Activated CD4-positive, alpha-beta memory T cell treated with anti-CD3 and anti-CD28 coated beads for 36 hours (primary cell): Measurements from ENCODE around the gene MYO5B. TPM values are rescaled to one million over a fixed set of nuclear protein-coding genes. Genes with fewer than 3 reads are reported as not detected.

Source experiments
- CTCF ChIA-PET: fragments of 350-600 bp; sonication (Branson Sonifier 250); formaldehyde crosslinking; loops from one replicate; lab custom pipeline; 2021; ENCODE audit warnings: antibody characterized with exemption, inconsistent platforms; lab: Charles Lee
- POLR2A ChIA-PET: fragments of 350-600 bp; sonication (Branson Sonifier 250); formaldehyde crosslinking; loops from one replicate; lab custom pipeline; 2021; ENCODE audit warnings: antibody characterized with exemption; lab: Charles Lee
- DNase-seq: peaks from one replicate; pipeline ENCODE4 v3.0.0-alpha.2; 2020
- H3K27ac Mint-ChIP-seq: one replicate; pipeline ENCODE4 v1.8.0; 2021; ENCODE audit warnings: mixed read lengths
- H3K27me3 Mint-ChIP-seq: one replicate; pipeline ENCODE4 v1.8.0; 2021; ENCODE audit warnings: mixed read lengths
- H3K36me3 Mint-ChIP-seq: one replicate; pipeline ENCODE4 v1.8.0; 2021; ENCODE audit warnings: mixed read lengths
- H3K4me1 Mint-ChIP-seq: one replicate; pipeline ENCODE4 v1.8.0; 2021; ENCODE audit warnings: low read depth, mixed read lengths
- H3K4me3 Mint-ChIP-seq: one replicate; pipeline ENCODE4 v1.8.0; 2021; ENCODE audit warnings: mild to moderate bottlenecking, mixed read lengths
- H3K9me3 Mint-ChIP-seq: one replicate; pipeline ENCODE4 v1.8.0; 2021; ENCODE audit warnings: mixed read lengths
- intact Hi-C: fragments of 100-400 bp; cut with micrococcal nuclease; formaldehyde crosslinking; loops from one replicate; pipeline ENCODE4 v1.15.1; 2023
- total RNA-seq, 2 experiments: library from RNA; stranded (reverse); gene quantifications; one replicate each; pipeline ENCODE4 v1.2.3, GENCODE V29; 2021

Gene MYO5B
- total RNA-seq, 2 experiments from 2014 or later: 0.02 to 0.21 TPM

GRCh38 chr18:50142441-50143120, 52.4 kb downstream of the MYO5B start:
- CTCF ChIA-PET: no interaction called here
- intact Hi-C loops: no loop called here
- no peak for DNase-seq
- Mint-ChIP-seq H3K27ac (no peak overlapping the region), H3K36me3 (no peaks in the 10 kb centered on the region), H3K4me3 (no peak overlapping the region), H3K9me3 (no peaks in the 10 kb centered on the region), H3K27me3 (peaks cover 21% of the 10 kb centered on the region), H3K4me1 (no peaks in the 10 kb centered on the region)
- POLR2A ChIA-PET: no interaction called here

GRCh38 chr18:50138181-50139064, 56.5 kb downstream of the MYO5B start:
- Mint-ChIP-seq H3K9me3 (no peaks in the 10 kb centered on the region), H3K27ac (no peak overlapping the region), H3K27me3 (peaks cover 26% of the 10 kb centered on the region), H3K4me1 (no peaks in the 10 kb centered on the region), H3K36me3 (no peaks in the 10 kb centered on the region), H3K4me3 (no peak overlapping the region)
- ChIA-PET POLR2A (no interaction called here), CTCF (no interaction called here)
- DNase-seq: no peak
- intact Hi-C loops: no loop called here

- Mint-ChIP-seq H3K9me3 (no peaks in the 10 kb centered on the region), H3K27me3 (peaks cover 19% of the 10 kb centered on the region), H3K27ac (no peak overlapping the region), H3K4me1 (peaks cover 5% of the 10 kb centered on the region), H3K4me3 (no peak overlapping the region), H3K36me3 (no peaks in the 10 kb centered on the region)
- intact Hi-C loops: no loop called here
- no peak for DNase-seq
- CTCF ChIA-PET: no interaction called here
- POLR2A ChIA-PET: no interaction called here
Observed at GRCh38 chr18:50135903-50136302, 59.0 kb downstream of the MYO5B start.

- Mint-ChIP-seq H3K9me3 (no peaks in the 10 kb centered on the region), H3K27me3 (peaks cover 17% of the 10 kb centered on the region), H3K36me3 (no peaks in the 10 kb centered on the region), H3K27ac (no peak overlapping the region), H3K4me1 (peaks cover 5% of the 10 kb centered on the region), H3K4me3 (no peak overlapping the region)
- intact Hi-C loops: no loop called here
- ChIA-PET CTCF (no interaction called here), POLR2A (no interaction called here)
- no peak for DNase-seq
Observed at GRCh38 chr18:50133526-50133925, 61.4 kb downstream of the MYO5B start.

- no peak overlapping the region for H3K27ac Mint-ChIP-seq
- intact Hi-C loops: no loop called here
- H3K27me3 Mint-ChIP-seq: peaks cover 11% of the 10 kb centered on the region
- CTCF ChIA-PET: no interaction called here
- H3K36me3 Mint-ChIP-seq: no peaks in the 10 kb centered on the region
- H3K9me3 Mint-ChIP-seq: no peaks in the 10 kb centered on the region
- no peak overlapping the region for H3K4me3 Mint-ChIP-seq
- POLR2A ChIA-PET: no interaction called here
- H3K4me1 Mint-ChIP-seq: peaks cover 5% of the 10 kb centered on the region
- no peak for DNase-seq
Observed at GRCh38 chr18:50131591-50131990, 63.4 kb downstream of the MYO5B start.

- Mint-ChIP-seq H3K9me3 (no peaks in the 10 kb centered on the region), H3K27ac (no peak overlapping the region), H3K4me3 (no peak overlapping the region), H3K4me1 (peaks cover 5% of the 10 kb centered on the region), H3K36me3 (no peaks in the 10 kb centered on the region), H3K27me3 (peaks cover 5% of the 10 kb centered on the region)
- POLR2A ChIA-PET: no interaction called here
- intact Hi-C loops: no loop called here
- CTCF ChIA-PET: no interaction called here
- no peak for DNase-seq
Observed at GRCh38 chr18:50128506-50129271, 66.3 kb downstream of the MYO5B start.

GRCh38 chr18:50127516-50128210, 67.3 kb downstream of the MYO5B start:
- Mint-ChIP-seq H3K9me3 (no peaks in the 10 kb centered on the region), H3K27ac (no peak overlapping the region), H3K36me3 (no peaks in the 10 kb centered on the region), H3K27me3 (peaks cover 5% of the 10 kb centered on the region), H3K4me3 (no peak overlapping the region), H3K4me1 (peaks cover 5% of the 10 kb centered on the region)
- ChIA-PET CTCF (interaction anchor here (0.6 kb wide), 1 partner anchor 1845 kb away, joined by 3 read pairs; no protein-coding TSS in a partner anchor), POLR2A (no interaction called here)
- intact Hi-C loops: no loop called here
- no peak for DNase-seq

- H3K36me3 Mint-ChIP-seq: no peaks in the 10 kb centered on the region
- H3K9me3 Mint-ChIP-seq: no peaks in the 10 kb centered on the region
- H3K4me1 Mint-ChIP-seq: peaks cover 3% of the 10 kb centered on the region
- H3K27ac Mint-ChIP-seq: no peak overlapping the region
- H3K4me3 Mint-ChIP-seq: no peak overlapping the region
- H3K27me3 Mint-ChIP-seq: peaks cover 5% of the 10 kb centered on the region
- no peak for DNase-seq
- ChIA-PET CTCF (no interaction called here), POLR2A (no interaction called here)
- intact Hi-C loops: no loop called here
Observed at GRCh38 chr18:50126471-50126870, 68.5 kb downstream of the MYO5B start.

- ChIA-PET CTCF (no interaction called here), POLR2A (no interaction called here)
- no peaks in the 10 kb centered on the region for H3K4me1 Mint-ChIP-seq
- intact Hi-C loops: no loop called here
- peaks cover 7% of the 10 kb centered on the region for H3K27me3 Mint-ChIP-seq
- H3K27ac Mint-ChIP-seq: no peak overlapping the region
- no peaks in the 10 kb centered on the region for H3K36me3 Mint-ChIP-seq
- no peaks in the 10 kb centered on the region for H3K9me3 Mint-ChIP-seq
- H3K4me3 Mint-ChIP-seq: no peak overlapping the region
- DNase-seq: no peak
Observed at GRCh38 chr18:50125456-50125855, 69.5 kb downstream of the MYO5B start.

GRCh38 chr18:50119296-50119695, 75.7 kb downstream of the MYO5B start:
- H3K27ac Mint-ChIP-seq: no peak overlapping the region
- no peaks in the 10 kb centered on the region for H3K36me3 Mint-ChIP-seq
- H3K4me3 Mint-ChIP-seq: no peak overlapping the region
- intact Hi-C loops: no loop called here
- no peak for DNase-seq
- H3K4me1 Mint-ChIP-seq: no peaks in the 10 kb centered on the region
- CTCF ChIA-PET: interaction anchor here (0.7 kb wide), 1 partner anchor 85 kb away, joined by 4 read pairs; no protein-coding TSS in a partner anchor
- H3K27me3 Mint-ChIP-seq: peaks cover 10% of the 10 kb centered on the region
- no peaks in the 10 kb centered on the region for H3K9me3 Mint-ChIP-seq
- POLR2A ChIA-PET: no interaction called here

GRCh38 chr18:50117863-50118262, 77.1 kb downstream of the MYO5B start:
- Mint-ChIP-seq H3K4me1 (no peaks in the 10 kb centered on the region), H3K4me3 (no peak overlapping the region), H3K27ac (no peak overlapping the region), H3K27me3 (peaks cover 13% of the 10 kb centered on the region), H3K9me3 (no peaks in the 10 kb centered on the region), H3K36me3 (no peaks in the 10 kb centered on the region)
- ChIA-PET POLR2A (no interaction called here), CTCF (no interaction called here)
- intact Hi-C loops: no loop called here
- no peak for DNase-seq
